ENCODE measurements around the gene ETNK2. TPM values are rescaled to one million over a fixed set of nuclear protein-coding genes. Genes with fewer than 3 reads are reported as not detected.

Gene ETNK2
- total RNA-seq, 1 donor from 2014 or later = 8.2 TPM

GRCh38 chr1:204147406-204148383, 4.1 kb downstream of the ETNK2 start:
- Histone ChIP-seq H2AFZ (ENCODE audit: low read depth, low read length) (no peak overlapping the region), H3K4me3 (ENCODE audit: insufficient read depth, low read depth, low read length) (no peak overlapping the region), H3K27me3 (ENCODE audit: insufficient read depth, low read length) (no peaks in the 10 kb centered on the region), H3K9ac (ENCODE audit: low read length) (no peak overlapping the region), H4K20me1 (ENCODE audit: insufficient read depth, low read length) (no peaks in the 10 kb centered on the region), H3K27ac (ENCODE audit: low read depth, low read length) (no peak overlapping the region), H3K4me2 (ENCODE audit: low read length) (no peak overlapping the region), H3K4me1 (ENCODE audit: insufficient read depth, low read length) (peaks cover 7% of the 10 kb centered on the region), H3K79me2 (ENCODE audit: insufficient read depth, low read length) (no peaks in the 10 kb centered on the region), H3K9me3 (ENCODE audit: insufficient read depth, low read depth, low read length) (no peaks in the 10 kb centered on the region), H3K36me3 (ENCODE audit: insufficient read depth, low read length) (no peaks in the 10 kb centered on the region)
- FAIRE-seq (no peak), DNase-seq (ENCODE audit: low read depth) (no peak)
- peaks cover 6% of the 10 kb centered on the region for H3K9me3 Mint-ChIP-seq (ENCODE audit: unreplicated experiment)
- H3K4me1 Mint-ChIP-seq (ENCODE audit: low read depth, unreplicated experiment) = no peaks in the 10 kb centered on the region
- no peak for TF ChIP-seq EZH2 (IDR thresholded peaks at IDR 0.05; ENCODE audit: insufficient read depth, low read length)
- no peak for TF ChIP-seq CTCF (IDR thresholded peaks at IDR 0.05; ENCODE audit: insufficient read depth, low read depth, low read length)
- H3K36me3 Mint-ChIP-seq (ENCODE audit: low read depth, unreplicated experiment) = peaks cover 7% of the 10 kb centered on the region
- H3K4me3 Mint-ChIP-seq (ENCODE audit: unreplicated experiment) = no peak overlapping the region
- H3K27me3 Mint-ChIP-seq (ENCODE audit: low read depth, unreplicated experiment) = peaks cover 9% of the 10 kb centered on the region
- H3K27ac Mint-ChIP-seq (ENCODE audit: unreplicated experiment) = no peak overlapping the region

GRCh38 chr1:204146965-204147364, 4.9 kb downstream of the ETNK2 start:
- Histone ChIP-seq H3K36me3 (ENCODE audit: insufficient read depth, low read length) (no peaks in the 10 kb centered on the region), H3K79me2 (ENCODE audit: insufficient read depth, low read length) (no peaks in the 10 kb centered on the region), H3K4me1 (ENCODE audit: insufficient read depth, low read length) (peaks cover 3% of the 10 kb centered on the region), H4K20me1 (ENCODE audit: insufficient read depth, low read length) (no peaks in the 10 kb centered on the region), H3K9me3 (ENCODE audit: insufficient read depth, low read depth, low read length) (no peaks in the 10 kb centered on the region), H3K27ac (ENCODE audit: low read depth, low read length) (no peak overlapping the region), H3K4me2 (ENCODE audit: low read length) (no peak overlapping the region), H3K27me3 (ENCODE audit: insufficient read depth, low read length) (no peaks in the 10 kb centered on the region), H2AFZ (ENCODE audit: low read depth, low read length) (no peak overlapping the region), H3K9ac (ENCODE audit: low read length) (no peak overlapping the region), H3K4me3 (ENCODE audit: insufficient read depth, low read depth, low read length) (no peak overlapping the region)
- H3K4me1 Mint-ChIP-seq (ENCODE audit: low read depth, unreplicated experiment) = no peaks in the 10 kb centered on the region
- DNase-seq (ENCODE audit: low read depth) (no peak), FAIRE-seq (no peak)
- H3K36me3 Mint-ChIP-seq (ENCODE audit: low read depth, unreplicated experiment) = peaks cover 9% of the 10 kb centered on the region
- TF ChIP-seq EZH2 (IDR thresholded peaks at IDR 0.05; ENCODE audit: insufficient read depth, low read length) (no peak), CTCF (IDR thresholded peaks at IDR 0.05; ENCODE audit: insufficient read depth, low read depth, low read length) (no peak)
- no peak overlapping the region for H3K27ac Mint-ChIP-seq (ENCODE audit: unreplicated experiment)
- H3K4me3 Mint-ChIP-seq (ENCODE audit: unreplicated experiment) = no peak overlapping the region
- peaks cover 14% of the 10 kb centered on the region for H3K27me3 Mint-ChIP-seq (ENCODE audit: low read depth, unreplicated experiment)
- H3K9me3 Mint-ChIP-seq (ENCODE audit: unreplicated experiment) = peaks cover 6% of the 10 kb centered on the region

- DNase-seq (ENCODE audit: low read depth) (no peak), FAIRE-seq (no peak)
- Histone ChIP-seq H3K9me3 (ENCODE audit: insufficient read depth, low read depth, low read length) (no peaks in the 10 kb centered on the region), H2AFZ (ENCODE audit: low read depth, low read length) (no peak overlapping the region), H3K4me1 (ENCODE audit: insufficient read depth, low read length) (peaks cover 2% of the 10 kb centered on the region), H3K4me2 (ENCODE audit: low read length) (no peak overlapping the region), H3K9ac (ENCODE audit: low read length) (no peak overlapping the region), H3K79me2 (ENCODE audit: insufficient read depth, low read length) (no peaks in the 10 kb centered on the region), H3K27ac (ENCODE audit: low read depth, low read length) (no peak overlapping the region), H3K27me3 (ENCODE audit: insufficient read depth, low read length) (no peaks in the 10 kb centered on the region), H4K20me1 (ENCODE audit: insufficient read depth, low read length) (no peaks in the 10 kb centered on the region), H3K36me3 (ENCODE audit: insufficient read depth, low read length) (no peaks in the 10 kb centered on the region), H3K4me3 (ENCODE audit: insufficient read depth, low read depth, low read length) (no peak overlapping the region)
- Mint-ChIP-seq H3K27ac (ENCODE audit: unreplicated experiment) (no peak overlapping the region), H3K4me3 (ENCODE audit: unreplicated experiment) (no peak overlapping the region), H3K36me3 (ENCODE audit: low read depth, unreplicated experiment) (peaks cover 9% of the 10 kb centered on the region), H3K27me3 (ENCODE audit: low read depth, unreplicated experiment) (peaks cover 17% of the 10 kb centered on the region), H3K4me1 (ENCODE audit: low read depth, unreplicated experiment) (no peaks in the 10 kb centered on the region), H3K9me3 (ENCODE audit: unreplicated experiment) (peaks cover 6% of the 10 kb centered on the region)
- no peak for TF ChIP-seq EZH2 (IDR thresholded peaks at IDR 0.05; ENCODE audit: insufficient read depth, low read length)
- no peak for TF ChIP-seq CTCF (IDR thresholded peaks at IDR 0.05; ENCODE audit: insufficient read depth, low read depth, low read length)
Measured at GRCh38 chr1:204146309-204146708, 5.5 kb downstream of the ETNK2 start.
